ENCODE data around the gene CATSPERD. TPM values are rescaled to one million over a fixed set of nuclear protein-coding genes. Genes with fewer than 3 reads are reported as not detected.

CATSPERD gene
- total RNA-seq, 1 experiment from 2014 or later: 0.50 TPM

GRCh38 chr19:5691822-5692722, 28.4 kb upstream of the CATSPERD start (continued):
- TF ChIP-seq JUN (CRISPR knock-in tag; IDR thresholded peaks at IDR 0.05) (no peak), ZNF532 (CRISPR knock-in tag; IDR thresholded peaks at IDR 0.05; ENCODE audit: borderline replicate concordance) (no peak), IRF1 (CRISPR knock-in tag; IDR thresholded peaks at IDR 0.05) (no peak), ELF4 (CRISPR knock-in tag; IDR thresholded peaks at IDR 0.05; ENCODE audit: low read depth) (0 out of 2 replicates have a peak, but pooled peaks have one; percentile 39), CREB1 (CRISPR knock-in tag; IDR thresholded peaks at IDR 0.05) (peak; percentile 22; the same call in 1 of the 2 replicates), RORB (CRISPR knock-in tag; IDR thresholded peaks at IDR 0.05) (no peak), GABPB1 (CRISPR knock-in tag; IDR thresholded peaks at IDR 0.05) (no peak), ZNF317 (CRISPR knock-in tag; IDR thresholded peaks at IDR 0.05; ENCODE audit: borderline replicate concordance, low read depth) (no peak), ATF2 (CRISPR knock-in tag; IDR thresholded peaks at IDR 0.05; ENCODE audit: borderline replicate concordance, low read depth) (no peak), SP1 (CRISPR knock-in tag; conservative IDR thresholded peaks at IDR 0.05) (no peak), NR2C2 (CRISPR knock-in tag; IDR thresholded peaks at IDR 0.05) (no peak), MAX (CRISPR knock-in tag; IDR thresholded peaks at IDR 0.05) (peak; percentile 7; the same call in 1 of the 2 replicates), ATF1 (CRISPR knock-in tag; IDR thresholded peaks at IDR 0.05) (peak; percentile 47; the same call in 1 of the 2 replicates), ZNF423 (CRISPR knock-in tag; IDR thresholded peaks at IDR 0.05) (no peak), ATF3 (CRISPR knock-in tag; conservative IDR thresholded peaks at IDR 0.05) (no peak), EMX1 (CRISPR knock-in tag; IDR thresholded peaks at IDR 0.05) (no peak), ARID4B (CRISPR knock-in tag; IDR thresholded peaks at IDR 0.05; ENCODE audit: borderline replicate concordance) (no peak), ZNF671 (CRISPR knock-in tag; IDR thresholded peaks at IDR 0.05) (peak; percentile 56; the same call in 1 of the 2 replicates), PRDM15 (CRISPR knock-in tag; IDR thresholded peaks at IDR 0.05) (no peak), RELA (CRISPR knock-in tag; IDR thresholded peaks at IDR 0.05; ENCODE audit: borderline replicate concordance) (peak; percentile 47; the same call in 1 of the 2 replicates), ETV6 (CRISPR knock-in tag; IDR thresholded peaks at IDR 0.05) (no peak), USF1 (CRISPR knock-in tag; IDR thresholded peaks at IDR 0.05) (no peak)
